Esophagus squamous epithelium (tissue), 5 donors: ENCODE data around the gene TAOK3. TPM values are rescaled to one million over a fixed set of nuclear protein-coding genes. Genes with fewer than 3 reads are reported as not detected.
"Not testable (repeated sequence)": the region's sequence is repeated elsewhere in the genome, so short reads cannot be mapped to it uniquely, and the experiment has no call there.

Source experiments
- DNase-seq: peaks from one replicate; lab custom pipeline; 2025; lab: John Stamatoyannopoulos, UW
- H3K27ac ChIP-seq, 4 donors: fragments of 200-600 bp; sonication (generic); one replicate each; pipeline ENCODE4 v1.5.1; 2016 to 2019; ENCODE audit warnings: mild to moderate bottlenecking in 1 of 4
- H3K27me3 ChIP-seq, 4 donors: fragments of 200-600 bp; sonication (generic); 1 replicate in 3 of 4; 2 replicates in 1 of 4; pipeline versions ENCODE4 v1.5.1 to v1.6.0; 2017 to 2021; ENCODE audit warnings: antibody characterized with exemption in 1 of 4
- H3K36me3 ChIP-seq, 3 donors: fragments of 200-600 bp; sonication (generic); one replicate each; pipeline ENCODE4 v1.5.1; 2016 to 2019
- H3K4me1 ChIP-seq, 3 donors: fragments of 200-600 bp; sonication (generic); one replicate each; pipeline ENCODE4 v1.5.1; 2017 to 2019
- H3K4me3 ChIP-seq, 4 donors: fragments of 200-600 bp; sonication (generic); 1 replicate in 3 of 4; 2 replicates in 1 of 4; pipeline ENCODE4 v1.5.1; 2016 to 2019; ENCODE audit warnings: mild to moderate bottlenecking in 2 of 4, moderate library complexity in 1 of 4
- H3K9me3 ChIP-seq, 3 donors: fragments of 200-600 bp; sonication (generic); one replicate each; pipeline ENCODE4 v1.5.1; 2016 to 2019
- POLR2A ChIP-seq, 4 donors: fragments of 450-650 bp; IDR thresholded peaks; one replicate each; pipeline ENCODE4 v1.6.1; 2017; ENCODE audit warnings: antibody characterized with exemption in 4 of 4, mild to moderate bottlenecking in 4 of 4, moderate library complexity in 3 of 4
- WGBS, 2 donors: methylation state at CpG; one replicate each; pipeline ENCODE4 v1.1.5; 2018; 5-methylcytosine and 5-hydroxymethylcytosine counted together
- intact Hi-C: fragments of 100-400 bp; cut with DNase I; formaldehyde crosslinking; loops from one replicate; pipeline ENCODE4 v1.15.0; 2022
- total RNA-seq, 4 donors: library from RNA; depleted of rRNA; stranded (reverse); fragments of >200 nt; gene quantifications; one replicate each; pipeline ENCODE4 v1.1.0, GENCODE V29; 2016
- TF ChIP-seq, protein P1 (sequence below), 6 experiments: fragments of 450-650 bp in 4 of 6; fragments of 200-600 bp in 2 of 6; sonication (generic) in 2 of 6; IDR thresholded peaks; one replicate each; pipeline ENCODE4 v1.5.1; 2016 to 2019; ENCODE audit warnings: antibody characterized with exemption in 6 of 6, mild to moderate bottlenecking in 4 of 6, moderate library complexity in 4 of 6
- donor health status: DM: yes; HTN: yes; CAD: no.

Gene TAOK3
- total RNA-seq, 4 donors from 2014 or later, result 13.7 to 27.7 (median 21.1) TPM

DNA sequence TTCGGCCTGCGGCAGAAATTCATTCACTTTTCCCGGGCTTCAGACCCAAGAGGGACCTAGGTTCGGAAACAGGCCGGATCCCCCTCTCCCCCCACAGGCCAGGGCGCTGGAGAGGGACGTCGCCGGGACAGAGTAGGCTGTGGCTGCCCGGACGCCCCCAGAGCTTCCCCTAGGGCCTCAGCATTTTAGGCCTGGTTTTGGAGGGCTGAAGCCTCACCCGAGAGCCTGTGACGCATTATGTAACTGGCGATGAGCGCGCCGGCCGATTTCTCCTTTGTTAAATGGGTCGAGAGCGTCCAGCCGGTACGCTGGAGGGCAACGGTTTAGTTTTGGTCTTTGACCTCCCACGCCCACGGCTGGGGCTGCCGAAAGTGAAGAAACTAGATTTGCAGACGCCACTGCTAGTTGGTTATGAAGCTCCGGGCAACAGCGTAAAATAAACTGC, 236.1 kb downstream of the TAOK3 start:
- WGBS, 2 donors, result 0 to 1% methylated on average over 10 to 13 of the region's 29 CpGs
- DNase-seq, result peak; percentile 2

DNA sequence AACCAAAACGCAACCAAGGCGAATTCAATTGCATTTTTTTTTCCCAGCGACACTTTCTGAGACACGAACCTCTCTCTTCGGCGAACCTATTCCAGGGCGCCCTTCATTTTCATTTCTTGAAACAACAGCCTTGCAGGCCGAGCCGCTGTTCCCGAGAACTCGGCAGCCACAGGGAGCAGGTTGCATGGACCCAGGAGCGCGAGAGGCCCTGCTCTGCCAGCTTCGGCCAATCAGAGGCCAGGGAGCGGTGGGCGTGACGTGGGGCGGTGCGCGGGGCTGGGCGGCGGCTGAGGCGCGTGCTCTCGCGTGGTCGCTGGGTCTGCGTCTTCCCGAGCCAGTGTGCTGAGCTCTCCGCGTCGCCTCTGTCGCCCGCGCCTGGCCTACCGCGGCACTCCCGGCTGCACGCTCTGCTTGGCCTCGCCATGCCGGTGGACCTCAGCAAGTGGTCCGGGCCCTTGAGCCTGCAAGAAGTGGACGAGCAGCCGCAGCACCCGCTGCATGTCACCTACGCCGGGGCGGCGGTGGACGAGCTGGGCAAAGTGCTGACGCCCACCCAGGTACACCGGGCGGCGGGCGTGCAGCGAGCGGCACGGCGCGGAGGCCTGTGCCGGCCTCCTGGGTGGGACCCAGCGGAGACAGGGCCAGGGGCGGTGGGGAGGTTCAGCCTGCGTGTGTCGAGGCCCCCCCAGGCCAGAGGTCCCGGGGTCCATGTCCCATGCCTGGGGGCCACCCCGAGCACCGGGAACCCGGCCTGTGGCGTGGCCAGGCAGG, 236.7 kb downstream of the TAOK3 start, which contains the start of gene PEBP1:
PEBP1 (plus strand) TSS at position 337 of the 771 bp plus-strand sequence; CDS start at position 423, 86 bp downstream.
- Histone ChIP-seq H3K9me3 (no peaks in the 10 kb centered on the region), H3K4me3 (peak within 1 kb of the TSS; percentile 63 to 100 (median 96)), H3K36me3 (peaks cover 0 to 30% (median 11%) of the 10 kb centered on the region in 3 donors), H3K27me3 (no peaks in the 10 kb centered on the region), H3K4me1 (peaks cover 5 to 54% (median 22%) of the 10 kb centered on the region in 3 donors), H3K27ac (peak within 1 kb of the TSS; percentile 87 to 96 (median 94))
- peak in 3 of 4 donors; percentile 50 to 90 (median 88) for TF ChIP-seq POLR2A (IDR thresholded peaks at IDR 0.05)
- TF ChIP-seq, protein P1, sequence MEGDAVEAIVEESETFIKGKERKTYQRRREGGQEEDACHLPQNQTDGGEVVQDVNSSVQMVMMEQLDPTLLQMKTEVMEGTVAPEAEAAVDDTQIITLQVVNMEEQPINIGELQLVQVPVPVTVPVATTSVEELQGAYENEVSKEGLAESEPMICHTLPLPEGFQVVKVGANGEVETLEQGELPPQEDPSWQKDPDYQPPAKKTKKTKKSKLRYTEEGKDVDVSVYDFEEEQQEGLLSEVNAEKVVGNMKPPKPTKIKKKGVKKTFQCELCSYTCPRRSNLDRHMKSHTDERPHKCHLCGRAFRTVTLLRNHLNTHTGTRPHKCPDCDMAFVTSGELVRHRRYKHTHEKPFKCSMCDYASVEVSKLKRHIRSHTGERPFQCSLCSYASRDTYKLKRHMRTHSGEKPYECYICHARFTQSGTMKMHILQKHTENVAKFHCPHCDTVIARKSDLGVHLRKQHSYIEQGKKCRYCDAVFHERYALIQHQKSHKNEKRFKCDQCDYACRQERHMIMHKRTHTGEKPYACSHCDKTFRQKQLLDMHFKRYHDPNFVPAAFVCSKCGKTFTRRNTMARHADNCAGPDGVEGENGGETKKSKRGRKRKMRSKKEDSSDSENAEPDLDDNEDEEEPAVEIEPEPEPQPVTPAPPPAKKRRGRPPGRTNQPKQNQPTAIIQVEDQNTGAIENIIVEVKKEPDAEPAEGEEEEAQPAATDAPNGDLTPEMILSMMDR (IDR thresholded peaks at IDR 0.05), result peak in 2 of 6 experiments; percentile 9 to 13
- 0% methylated on average over 6 to 10 of the region's 70 CpGs for WGBS, 2 donors
- intact Hi-C loops, result no loop called here
- DNase-seq, result peak; percentile 60

More for the DNA sequence above, 236.1 kb downstream of the TAOK3 start:
- no peak for TF ChIP-seq POLR2A (IDR thresholded peaks at IDR 0.05)
- TF ChIP-seq, protein P1 (IDR thresholded peaks at IDR 0.05), result no peak
- no peaks in the 10 kb centered on the region for H3K27me3 ChIP-seq
- peaks cover 0 to 37% (median 16%) of the 10 kb centered on the region in 3 donors for H3K36me3 ChIP-seq
- H3K27ac ChIP-seq, result peak overlapping the region; percentile 87 to 96 (median 94)
- intact Hi-C loops, result no loop called here
- H3K4me3 ChIP-seq, result peak overlapping the region; percentile 63 to 100 (median 96)
- H3K9me3 ChIP-seq, result no peaks in the 10 kb centered on the region
- H3K4me1 ChIP-seq, result peaks cover 5 to 50% (median 22%) of the 10 kb centered on the region in 3 donors

DNA sequence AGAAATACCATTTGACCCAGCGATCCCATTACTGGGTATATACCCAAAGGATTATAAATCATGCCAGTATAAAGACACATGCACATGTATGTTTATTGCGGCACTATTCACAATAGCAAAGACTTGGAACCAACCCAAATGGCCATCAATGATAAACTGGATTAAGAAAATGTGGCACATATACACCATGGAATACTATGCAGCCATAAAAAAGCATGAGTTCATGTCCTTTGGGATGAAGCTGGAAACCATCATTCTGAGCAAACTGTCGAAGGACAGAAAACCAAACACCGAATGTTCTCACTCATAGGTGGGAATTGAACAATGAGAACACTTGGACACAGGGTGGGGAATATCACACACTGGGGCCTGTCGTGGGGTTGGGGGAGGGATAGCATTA, 243.3 kb downstream of the TAOK3 start:
- H3K27ac ChIP-seq, H3K27me3 ChIP-seq, intact Hi-C loops, DNase-seq, H3K36me3 ChIP-seq, H3K9me3 ChIP-seq, H3K4me3 ChIP-seq: not testable (repeated sequence)
- H3K4me1 ChIP-seq, result peaks cover 0 to 12% (median 0%) of the 10 kb centered on the region in 3 donors
- 94% methylated on average over 5 of the region's 5 CpGs for WGBS, 2 donors

DNA sequence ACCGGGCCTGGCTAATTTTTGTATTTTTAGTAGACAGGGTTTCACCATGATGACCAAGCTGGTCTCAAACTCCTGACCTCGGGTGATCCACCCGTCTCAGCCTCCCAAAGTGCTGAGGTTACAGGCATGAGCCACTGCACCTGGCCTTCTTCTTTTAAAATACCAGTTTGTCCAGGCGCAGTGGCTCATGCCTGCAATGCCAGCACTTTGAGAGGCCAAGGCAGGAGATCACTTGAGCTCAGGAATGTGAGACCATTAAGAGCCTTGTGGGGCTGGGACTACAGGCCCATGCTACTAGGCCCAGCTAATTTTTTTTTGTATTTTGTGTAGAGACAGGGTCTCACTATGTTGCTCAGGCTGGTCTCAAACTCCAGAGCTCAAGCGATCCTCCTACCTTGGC, 244.8 kb downstream of the TAOK3 start:
- Histone ChIP-seq H3K4me3 (no peak overlapping the region), H3K27ac (no peak overlapping the region), H3K9me3 (no peaks in the 10 kb centered on the region), H3K36me3 (no peaks in the 10 kb centered on the region), H3K4me1 (peaks cover 0 to 10% (median 0%) of the 10 kb centered on the region in 3 donors), H3K27me3 (no peaks in the 10 kb centered on the region)
- TF ChIP-seq, protein P1 (IDR thresholded peaks at IDR 0.05), result no peak
- TF ChIP-seq POLR2A (IDR thresholded peaks at IDR 0.05), result no peak
- no peak for DNase-seq
- 95 to 100% methylated on average over 1 to 5 of the region's 5 CpGs for WGBS, 2 donors
- intact Hi-C loops, result no loop called here

DNA sequence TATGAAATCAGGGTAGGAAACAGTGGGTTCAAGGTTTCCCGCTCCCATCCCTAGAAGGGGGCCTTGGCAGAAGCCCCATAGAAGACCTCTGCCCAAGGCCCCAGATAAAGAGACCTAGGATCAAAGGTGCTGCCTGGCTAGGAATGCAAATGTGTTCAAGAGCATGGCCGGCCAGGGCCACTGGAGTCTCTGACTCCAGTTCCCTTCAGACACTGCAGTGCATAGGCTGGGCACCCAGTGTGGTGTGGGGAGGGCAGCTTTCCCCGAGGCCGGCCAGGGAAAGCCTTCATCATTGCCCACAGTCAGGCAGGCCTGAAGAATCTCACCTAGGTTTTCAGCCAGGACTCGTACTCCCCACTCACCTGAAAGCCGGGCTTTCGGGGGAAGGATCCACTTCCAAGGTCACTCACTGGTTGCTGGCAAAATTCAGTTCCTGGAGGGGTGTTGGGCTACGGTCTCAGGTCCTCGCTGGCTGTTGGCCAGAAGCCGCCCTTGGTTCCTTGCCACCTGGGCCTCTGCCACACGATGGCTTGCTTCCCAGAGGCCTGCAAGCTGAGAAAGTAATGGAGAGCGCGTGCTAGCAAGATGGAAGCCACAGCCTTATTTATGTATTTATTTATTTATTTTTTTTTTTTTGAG, 246.5 kb downstream of the TAOK3 start:
- Histone ChIP-seq H3K9me3 (no peaks in the 10 kb centered on the region), H3K4me1 (peaks cover 0 to 2% (median 0%) of the 10 kb centered on the region in 3 donors), H3K27ac (no peak overlapping the region), H3K4me3 (no peak overlapping the region), H3K36me3 (no peaks in the 10 kb centered on the region), H3K27me3 (no peaks in the 10 kb centered on the region)
- DNase-seq, result no peak
- WGBS, 2 donors, result 79 to 89% methylated on average over 7 to 12 of the region's 13 CpGs
- intact Hi-C loops, result no loop called here
- no peak for TF ChIP-seq POLR2A (IDR thresholded peaks at IDR 0.05)
- TF ChIP-seq, protein P1 (IDR thresholded peaks at IDR 0.05), result no peak
